Measurements from ENCODE around the gene CCDC175.

DNA sequence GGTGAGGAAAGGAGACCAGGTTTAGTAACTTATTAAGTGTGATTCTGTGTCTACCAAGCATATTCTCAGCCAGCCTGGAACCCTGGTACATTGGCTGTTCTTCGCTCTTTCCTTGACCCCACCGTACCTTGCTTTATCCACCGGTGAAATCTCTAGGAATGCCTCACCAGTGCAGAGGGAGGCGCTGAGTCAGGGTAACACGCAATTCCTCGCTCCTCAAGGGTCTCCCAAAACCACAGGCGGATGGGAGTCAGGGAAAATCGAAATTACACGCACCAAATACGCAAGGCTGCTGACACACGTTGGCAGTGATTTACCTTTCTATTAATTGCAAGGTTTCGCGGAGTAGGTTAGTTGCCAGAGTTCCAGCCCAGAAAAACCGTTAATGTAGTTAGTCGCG is 93.2 kb downstream of the CCDC175 start:
- no peak for TF ChIP-seq POLR2AphosphoS5 (IDR thresholded peaks at IDR 0.05)
- TF ChIP-seq, protein P1, sequence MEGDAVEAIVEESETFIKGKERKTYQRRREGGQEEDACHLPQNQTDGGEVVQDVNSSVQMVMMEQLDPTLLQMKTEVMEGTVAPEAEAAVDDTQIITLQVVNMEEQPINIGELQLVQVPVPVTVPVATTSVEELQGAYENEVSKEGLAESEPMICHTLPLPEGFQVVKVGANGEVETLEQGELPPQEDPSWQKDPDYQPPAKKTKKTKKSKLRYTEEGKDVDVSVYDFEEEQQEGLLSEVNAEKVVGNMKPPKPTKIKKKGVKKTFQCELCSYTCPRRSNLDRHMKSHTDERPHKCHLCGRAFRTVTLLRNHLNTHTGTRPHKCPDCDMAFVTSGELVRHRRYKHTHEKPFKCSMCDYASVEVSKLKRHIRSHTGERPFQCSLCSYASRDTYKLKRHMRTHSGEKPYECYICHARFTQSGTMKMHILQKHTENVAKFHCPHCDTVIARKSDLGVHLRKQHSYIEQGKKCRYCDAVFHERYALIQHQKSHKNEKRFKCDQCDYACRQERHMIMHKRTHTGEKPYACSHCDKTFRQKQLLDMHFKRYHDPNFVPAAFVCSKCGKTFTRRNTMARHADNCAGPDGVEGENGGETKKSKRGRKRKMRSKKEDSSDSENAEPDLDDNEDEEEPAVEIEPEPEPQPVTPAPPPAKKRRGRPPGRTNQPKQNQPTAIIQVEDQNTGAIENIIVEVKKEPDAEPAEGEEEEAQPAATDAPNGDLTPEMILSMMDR (IDR thresholded peaks at IDR 0.05): no peak
- TF ChIP-seq POLR2A (IDR thresholded peaks at IDR 0.05): no peak
